Astrocyte (in vitro differentiated cells and primary cell): ENCODE measurements around the gene PSMG3. TPM values are rescaled to one million over a fixed set of nuclear protein-coding genes. Genes with fewer than 3 reads are reported as not detected.
A peak's percentile ranks its signal among the peaks of the same experiment; 100 is the strongest.

ENCODE experiments used
- DNase-seq: peaks from one replicate; pipeline ENCODE4 v3.0.0-alpha.2; 2010; ENCODE audit warnings: low read depth
- FAIRE-seq: peaks from 2 replicates; lab custom pipeline; 2011; peaks lifted over from hg19 to GRCh38; lab: Jason Lieb, UNC
- H2AFZ ChIP-seq: 2 replicates; pipeline ENCODE4 v1.6.0; 2012; ENCODE audit warnings: low read depth, low read length, inconsistent platforms
- H3K27ac ChIP-seq: 2 replicates; pipeline ENCODE4 v1.5.1; 2011; ENCODE audit warnings: low read depth, low read length, inconsistent platforms
- H3K27me3 ChIP-seq: 2 replicates; pipeline ENCODE4 v1.6.0; 2011; ENCODE audit warnings: low read length, inconsistent platforms; ENCODE audit not compliant: insufficient read depth
- H3K36me3 ChIP-seq: 2 replicates; pipeline ENCODE4 v1.5.1; 2011; ENCODE audit warnings: low read length, inconsistent platforms; ENCODE audit not compliant: insufficient read depth
- H3K4me1 ChIP-seq: 2 replicates; pipeline ENCODE4 v1.5.1; 2011; ENCODE audit warnings: low read length, inconsistent platforms; ENCODE audit not compliant: insufficient read depth
- H3K4me2 ChIP-seq: 2 replicates; pipeline ENCODE4 v1.6.0; 2012; ENCODE audit warnings: low read length, inconsistent platforms
- H3K4me3 ChIP-seq: 2 replicates; pipeline ENCODE4 v1.5.1; 2011; ENCODE audit warnings: low read depth, mild to moderate bottlenecking, low read length, inconsistent platforms; ENCODE audit not compliant: insufficient read depth
- H3K79me2 ChIP-seq: 2 replicates; pipeline ENCODE4 v1.6.0; 2012; ENCODE audit warnings: mild to moderate bottlenecking, low read length, inconsistent platforms; ENCODE audit not compliant: insufficient read depth
- H3K9ac ChIP-seq: 2 replicates; pipeline ENCODE4 v1.6.0; 2012; ENCODE audit warnings: mild to moderate bottlenecking, low read length, inconsistent platforms
- H3K9me3 ChIP-seq: 2 replicates; pipeline ENCODE4 v1.5.1; 2012; ENCODE audit warnings: low read depth, mild to moderate bottlenecking, low read length, inconsistent platforms; ENCODE audit not compliant: insufficient read depth
- H4K20me1 ChIP-seq: 2 replicates; pipeline ENCODE4 v1.6.0; 2012; ENCODE audit warnings: low read length, inconsistent platforms; ENCODE audit not compliant: insufficient read depth
- H3K27ac Mint-ChIP-seq: one replicate; pipeline ENCODE4 v1.8.0; 2021; ENCODE audit warnings: mild to moderate bottlenecking, mixed read lengths; ENCODE audit not compliant: unreplicated experiment
- H3K27me3 Mint-ChIP-seq: one replicate; pipeline ENCODE4 v1.8.0; 2021; ENCODE audit warnings: low read depth, mixed read lengths; ENCODE audit not compliant: unreplicated experiment
- H3K36me3 Mint-ChIP-seq: one replicate; pipeline ENCODE4 v1.8.0; 2021; ENCODE audit warnings: low read depth, mixed read lengths; ENCODE audit not compliant: unreplicated experiment
- H3K4me1 Mint-ChIP-seq: one replicate; pipeline ENCODE4 v1.8.0; 2021; ENCODE audit warnings: low read depth, mixed read lengths; ENCODE audit not compliant: unreplicated experiment
- H3K4me3 Mint-ChIP-seq: one replicate; pipeline ENCODE4 v1.8.0; 2021; ENCODE audit warnings: mild to moderate bottlenecking, moderate library complexity, mixed read lengths; ENCODE audit not compliant: unreplicated experiment
- H3K9me3 Mint-ChIP-seq: one replicate; pipeline ENCODE4 v1.8.0; 2021; ENCODE audit warnings: mild to moderate bottlenecking, mixed read lengths; ENCODE audit not compliant: unreplicated experiment
- CTCF ChIP-seq: IDR thresholded peaks from 2 replicates; pipeline ENCODE4 v1.5.1; 2011; ENCODE audit warnings: low read depth, mild to moderate bottlenecking, inconsistent platforms, low read length, moderate library complexity; ENCODE audit not compliant: insufficient read depth
- EZH2 ChIP-seq: IDR thresholded peaks from 2 replicates; pipeline ENCODE4 v1.6.1; 2012; ENCODE audit warnings: mild to moderate bottlenecking, low read length, inconsistent platforms; ENCODE audit not compliant: insufficient read depth
- total RNA-seq: library from RNA; stranded (reverse); gene quantifications from 2 replicates; pipeline ENCODE4 v1.2.1, GENCODE V29; 2021

The PSMG3 gene
- total RNA-seq, 1 donor from 2014 or later, result 30.3 TPM

DNA sequence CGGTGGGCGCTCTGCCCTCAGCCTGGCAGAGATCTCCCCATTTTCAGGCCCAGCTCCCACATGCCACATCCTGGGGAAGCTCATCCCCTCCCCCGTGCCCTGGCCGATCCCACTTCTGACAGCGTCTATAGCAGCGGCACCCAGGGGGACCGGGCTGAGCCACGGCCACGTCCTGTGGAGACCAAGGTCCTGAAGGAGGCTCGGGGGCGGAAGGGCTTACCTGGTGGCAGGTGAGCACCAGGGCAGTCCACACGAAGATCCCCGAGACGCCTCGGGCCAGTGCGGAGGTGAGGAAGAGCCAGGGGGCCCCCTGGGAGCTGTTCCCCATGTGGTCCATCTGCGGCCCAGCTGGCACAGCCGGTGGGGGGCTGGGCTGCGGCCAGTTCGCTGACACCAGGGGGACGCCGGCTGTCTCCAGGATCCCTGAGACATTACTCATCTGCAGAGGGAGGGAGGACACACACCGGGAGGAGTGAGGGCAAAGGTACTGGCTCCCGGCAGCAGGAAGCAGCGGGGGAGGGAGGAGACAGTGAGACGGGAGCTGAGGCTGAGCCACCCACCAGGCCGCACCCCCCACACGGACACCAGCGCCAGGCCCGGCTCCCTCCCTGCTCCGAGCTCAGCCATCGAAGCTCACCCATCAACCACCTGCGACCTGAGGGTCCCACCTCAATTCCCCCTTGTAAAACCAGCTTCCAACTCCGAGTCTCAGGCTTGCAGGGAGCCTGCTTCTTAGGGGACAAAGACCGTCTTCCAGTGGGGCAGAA lies 14.6 kb downstream of the PSMG3 start:
- H3K36me3 ChIP-seq, result no peaks in the 10 kb centered on the region
- no peaks in the 10 kb centered on the region for H3K9me3 ChIP-seq
- FAIRE-seq (peak; percentile 26), DNase-seq (peak; percentile 71)
- H3K79me2 ChIP-seq, result no peaks in the 10 kb centered on the region
- Mint-ChIP-seq H3K4me3 (no peak overlapping the region), H3K27ac (peak overlapping the region; percentile 58), H3K4me1 (peaks cover 8% of the 10 kb centered on the region), H3K9me3 (no peaks in the 10 kb centered on the region), H3K36me3 (peaks cover under 1% of the 10 kb centered on the region), H3K27me3 (no peaks in the 10 kb centered on the region)
- no peak for TF ChIP-seq EZH2
- no peak for TF ChIP-seq CTCF
- H3K27me3 ChIP-seq, result no peaks in the 10 kb centered on the region
- peaks cover 16% of the 10 kb centered on the region for H3K4me1 ChIP-seq
- H3K4me3 ChIP-seq, result no peak overlapping the region
- H4K20me1 ChIP-seq, result no peaks in the 10 kb centered on the region
- H3K9ac ChIP-seq, result peak overlapping the region; percentile 61
- peak overlapping the region; percentile 68 for H3K4me2 ChIP-seq
- H3K27ac ChIP-seq, result peak overlapping the region; percentile 10
- H2AFZ ChIP-seq, result peak overlapping the region; percentile 64

DNA sequence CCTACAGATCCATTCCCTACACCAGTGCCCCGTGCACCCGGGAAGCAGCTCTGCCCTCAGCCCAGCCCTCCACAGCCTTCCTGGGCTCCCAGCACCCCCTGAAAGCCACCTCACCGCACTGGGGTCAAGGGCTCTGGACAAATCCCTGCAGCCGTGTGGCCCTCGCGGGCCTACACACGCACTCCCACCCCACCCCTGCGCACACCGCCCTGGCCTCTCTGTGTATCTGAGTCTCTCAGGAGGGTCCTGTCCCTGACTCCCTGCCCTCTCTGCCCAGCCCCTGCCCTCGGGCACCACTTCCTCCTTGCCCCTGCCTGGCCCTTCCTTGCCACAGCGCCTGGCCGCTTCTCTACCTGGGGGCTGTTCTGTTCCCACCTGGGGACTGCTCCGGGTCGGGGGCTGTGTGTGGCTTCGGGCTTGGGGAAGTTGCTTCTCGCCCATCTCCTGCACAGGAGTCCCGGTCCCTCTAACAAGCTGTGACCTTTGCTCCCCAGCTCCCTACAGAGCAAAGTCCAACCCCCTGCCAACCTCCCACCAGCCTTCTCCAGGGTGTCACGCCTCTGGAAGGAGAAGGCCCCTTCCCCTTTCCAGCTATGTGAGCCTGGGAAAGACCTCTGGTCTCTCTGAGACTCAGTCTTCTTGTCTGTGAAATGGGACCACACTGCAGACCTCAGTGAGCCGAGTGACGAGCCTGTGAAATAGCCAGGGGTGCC lies 15.3 kb downstream of the PSMG3 start:
- TF ChIP-seq CTCF (no peak), EZH2 (no peak)
- Mint-ChIP-seq H3K27ac (peak overlapping the region; percentile 58), H3K36me3 (peaks cover 2% of the 10 kb centered on the region), H3K9me3 (no peaks in the 10 kb centered on the region), H3K4me3 (no peak overlapping the region), H3K4me1 (peaks cover 8% of the 10 kb centered on the region), H3K27me3 (no peaks in the 10 kb centered on the region)
- H3K4me1 ChIP-seq, result peaks cover 16% of the 10 kb centered on the region
- H3K4me2 ChIP-seq, result peak overlapping the region; percentile 68
- no peaks in the 10 kb centered on the region for H3K9me3 ChIP-seq
- no peak for DNase-seq
- H3K79me2 ChIP-seq, result no peaks in the 10 kb centered on the region
- no peak overlapping the region for H3K4me3 ChIP-seq
- no peaks in the 10 kb centered on the region for H3K36me3 ChIP-seq
- no peaks in the 10 kb centered on the region for H3K27me3 ChIP-seq
- peak overlapping the region; percentile 56 for H3K9ac ChIP-seq
- no peak overlapping the region for H3K27ac ChIP-seq
- H4K20me1 ChIP-seq, result no peaks in the 10 kb centered on the region
- no peak for FAIRE-seq
- H2AFZ ChIP-seq, result no peak overlapping the region
